ENCODE data around the gene KIAA1328. TPM values are rescaled to one million over a fixed set of nuclear protein-coding genes. Genes with fewer than 3 reads are reported as not detected.

The KIAA1328 gene
- total and polyA plus RNA-seq, 8 donors = 8.4 to 27.6 (median 22.9) TPM

GRCh38 chr18:36917907-36918306 lies 89.0 kb downstream of the KIAA1328 start:
- no peak for TF ChIP-seq CTCF (IDR thresholded peaks at IDR 0.05)
- H3K4me3 ChIP-seq = no peak overlapping the region
- no peaks in the 10 kb centered on the region for H3K36me3 ChIP-seq
- H3K27ac ChIP-seq = no peak overlapping the region
- no peaks in the 10 kb centered on the region for H3K27me3 ChIP-seq
- intact Hi-C loops (cut with DNase I) = no loop called here
- no peaks in the 10 kb centered on the region for H3K4me1 ChIP-seq
- no peak for DNase-seq
- ATAC-seq = no peak
- peaks cover 0 to 5% of the 10 kb centered on the region in 2 donors for H3K9me3 ChIP-seq

GRCh38 chr18:36929601-36930000 lies 100.7 kb downstream of the KIAA1328 start:
- no peak for ATAC-seq
- Histone ChIP-seq H3K9me3 (no peaks in the 10 kb centered on the region), H3K4me1 (no peaks in the 10 kb centered on the region), H3K4me3 (no peak overlapping the region), H3K36me3 (peaks cover 0 to 8% of the 10 kb centered on the region in 2 donors), H3K27me3 (no peaks in the 10 kb centered on the region), H3K27ac (no peak overlapping the region)
- no peak for DNase-seq
- intact Hi-C loops (cut with DNase I) = no loop called here
- TF ChIP-seq CTCF (IDR thresholded peaks at IDR 0.05) = no peak

GRCh38 chr18:36931106-36931505 lies 102.2 kb downstream of the KIAA1328 start:
- H3K27me3 ChIP-seq = no peaks in the 10 kb centered on the region
- DNase-seq (no peak), ATAC-seq (no peak)
- H3K4me3 ChIP-seq = no peak overlapping the region
- intact Hi-C loops (cut with DNase I) = no loop called here
- no peaks in the 10 kb centered on the region for H3K4me1 ChIP-seq
- H3K36me3 ChIP-seq = peaks cover 0 to 8% of the 10 kb centered on the region in 2 donors
- no peak overlapping the region for H3K27ac ChIP-seq
- H3K9me3 ChIP-seq = no peaks in the 10 kb centered on the region
- no peak for TF ChIP-seq CTCF (IDR thresholded peaks at IDR 0.05)

- Histone ChIP-seq H3K4me3 (no peak overlapping the region), H3K27me3 (no peaks in the 10 kb centered on the region), H3K36me3 (peaks cover 0 to 8% of the 10 kb centered on the region in 2 donors), H3K4me1 (no peaks in the 10 kb centered on the region), H3K9me3 (peaks cover 0 to 15% of the 10 kb centered on the region in 2 donors), H3K27ac (no peak overlapping the region)
- intact Hi-C loops (cut with DNase I) = no loop called here
- DNase-seq (no peak), ATAC-seq (no peak)
- no peak for TF ChIP-seq CTCF (IDR thresholded peaks at IDR 0.05)
Measured at GRCh38 chr18:36933552-36933951, 104.6 kb downstream of the KIAA1328 start.

- no peak for TF ChIP-seq CTCF (IDR thresholded peaks at IDR 0.05)
- H3K27me3 ChIP-seq = no peaks in the 10 kb centered on the region
- H3K36me3 ChIP-seq = peaks cover 0 to 8% of the 10 kb centered on the region in 2 donors
- H3K27ac ChIP-seq = no peak overlapping the region
- ATAC-seq (no peak), DNase-seq (peak in 1 of 4 donors; percentile 32)
- H3K4me3 ChIP-seq = no peak overlapping the region
- intact Hi-C loops (cut with DNase I) = no loop called here
- H3K9me3 ChIP-seq = peaks cover 0 to 25% of the 10 kb centered on the region in 2 donors
- H3K4me1 ChIP-seq = no peaks in the 10 kb centered on the region
Measured at GRCh38 chr18:36934884-36935283, 106.0 kb downstream of the KIAA1328 start.

Measured in left lung (tissue), 10 donors.